Measurements from ENCODE around the gene FGF2. TPM values are rescaled to one million over a fixed set of nuclear protein-coding genes. Genes with fewer than 3 reads are reported as not detected.

Gene FGF2
- total and polyA plus RNA-seq, 5 experiments from 2014 or later, result not detected

GRCh38 chr4:122890147-122890795 is 63.6 kb downstream of the FGF2 start:
- POLR2A ChIA-PET, result no interaction called here
- peaks cover 0 to 10% (median 8%) of the 10 kb centered on the region in 3 donors for H3K36me3 Mint-ChIP-seq
- H3K4me3 Mint-ChIP-seq, result no peak overlapping the region
- DNase-seq (no peak), ATAC-seq (no peak)
- H3K27ac Mint-ChIP-seq, result no peak overlapping the region
- no peaks in the 10 kb centered on the region for H3K9me3 Mint-ChIP-seq
- no peaks in the 10 kb centered on the region for H3K27me3 Mint-ChIP-seq
- H3K4me1 Mint-ChIP-seq, result no peaks in the 10 kb centered on the region

DNA sequence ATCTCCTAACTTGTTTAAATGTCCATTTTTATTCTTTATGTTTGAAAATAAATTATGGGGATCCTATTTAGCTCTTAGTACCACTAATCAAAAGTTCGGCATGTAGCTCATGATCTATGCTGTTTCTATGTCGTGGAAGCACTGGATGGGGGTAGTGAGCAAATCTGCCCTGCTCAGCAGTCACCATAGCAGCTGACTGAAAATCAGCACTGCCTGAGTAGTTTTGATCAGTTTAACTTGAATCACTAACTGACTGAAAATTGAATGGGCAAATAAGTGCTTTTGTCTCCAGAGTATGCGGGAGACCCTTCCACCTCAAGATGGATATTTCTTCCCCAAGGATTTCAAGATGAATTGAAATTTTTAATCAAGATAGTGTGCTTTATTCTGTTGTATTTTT is 68.2 kb downstream of the FGF2 start:
- POLR2A ChIA-PET, result no interaction called here
- DNase-seq (no peak), ATAC-seq (no peak)
- no peak overlapping the region for H3K27ac Mint-ChIP-seq
- H3K27me3 Mint-ChIP-seq, result no peaks in the 10 kb centered on the region
- no peaks in the 10 kb centered on the region for H3K9me3 Mint-ChIP-seq
- H3K4me1 Mint-ChIP-seq, result no peaks in the 10 kb centered on the region
- peaks cover 0 to 11% (median 10%) of the 10 kb centered on the region in 3 donors for H3K36me3 Mint-ChIP-seq
- no peak overlapping the region for H3K4me3 Mint-ChIP-seq

DNA sequence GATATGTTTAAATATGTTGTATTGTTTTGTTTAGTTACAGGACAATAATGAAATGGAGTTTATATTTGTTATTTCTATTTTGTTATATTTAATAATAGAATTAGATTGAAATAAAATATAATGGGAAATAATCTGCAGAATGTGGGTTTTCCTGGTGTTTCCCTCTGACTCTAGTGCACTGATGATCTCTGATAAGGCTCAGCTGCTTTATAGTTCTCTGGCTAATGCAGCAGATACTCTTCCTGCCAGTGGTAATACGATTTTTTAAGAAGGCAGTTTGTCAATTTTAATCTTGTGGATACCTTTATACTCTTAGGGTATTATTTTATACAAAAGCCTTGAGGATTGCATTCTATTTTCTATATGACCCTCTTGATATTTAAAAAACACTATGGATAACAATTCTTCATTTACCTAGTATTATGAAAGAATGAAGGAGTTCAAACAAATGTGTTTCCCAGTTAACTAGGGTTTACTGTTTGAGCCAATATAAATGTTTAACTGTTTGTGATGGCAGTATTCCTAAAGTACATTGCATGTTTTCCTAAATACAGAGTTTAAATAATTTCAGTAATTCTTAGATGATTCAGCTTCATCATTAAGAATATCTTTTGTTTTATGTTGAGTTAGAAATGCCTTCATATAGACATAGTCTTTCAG is 68.8 kb downstream of the FGF2 start:
- Mint-ChIP-seq H3K4me3 (no peak overlapping the region), H3K36me3 (peaks cover 0 to 11% (median 10%) of the 10 kb centered on the region in 3 donors), H3K4me1 (no peaks in the 10 kb centered on the region), H3K27me3 (no peaks in the 10 kb centered on the region), H3K27ac (no peak overlapping the region), H3K9me3 (no peaks in the 10 kb centered on the region)
- ATAC-seq (no peak), DNase-seq (no peak)
- POLR2A ChIA-PET, result interaction anchor here (0.6 kb wide), 1 partner anchor 253 kb away, joined by 6 read pairs; no protein-coding TSS in a partner anchor

- no peak for DNase-seq
- POLR2A ChIA-PET, result interaction anchor here (0.6 kb wide), 1 partner anchor 252 kb away, joined by 6 read pairs; no protein-coding TSS in a partner anchor
- H3K36me3 Mint-ChIP-seq, result peaks cover 0 to 13% (median 11%) of the 10 kb centered on the region in 3 donors
- H3K27me3 Mint-ChIP-seq, result no peaks in the 10 kb centered on the region
- H3K27ac Mint-ChIP-seq, result no peak overlapping the region
- H3K9me3 Mint-ChIP-seq, result no peaks in the 10 kb centered on the region
- no peak for ATAC-seq
- no peak overlapping the region for H3K4me3 Mint-ChIP-seq
- no peaks in the 10 kb centered on the region for H3K4me1 Mint-ChIP-seq
These were observed 69.6 kb downstream of the FGF2 start for GRCh38 chr4:122896270-122896669.

- no peaks in the 10 kb centered on the region for H3K4me1 Mint-ChIP-seq
These were observed 71.9 kb downstream of the FGF2 start for GRCh38 chr4:122898370-122899150.

DNA sequence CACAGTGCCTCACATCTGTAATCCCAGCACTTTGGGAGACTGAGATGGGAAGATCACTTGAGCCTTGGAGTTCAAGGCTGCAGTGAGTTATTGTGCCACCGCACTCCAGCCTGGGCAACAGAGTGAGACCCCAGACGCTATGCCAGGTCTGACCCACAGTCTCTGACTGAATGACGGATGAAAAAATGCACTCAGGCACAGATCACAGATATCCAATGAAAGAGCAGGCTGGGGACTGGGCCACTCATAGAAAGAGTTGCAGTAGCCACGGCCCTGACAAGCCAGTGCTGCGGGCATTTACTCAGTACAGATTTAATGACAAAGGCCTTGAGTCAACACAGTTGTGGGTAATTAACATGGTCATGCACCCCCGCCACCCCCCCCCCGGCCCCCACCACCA is 73.1 kb downstream of the FGF2 start:
- ATAC-seq, result no peak
- Mint-ChIP-seq H3K9me3 (no peaks in the 10 kb centered on the region), H3K4me3 (no peak overlapping the region)

More at GRCh38 chr4:122898370-122899150, 71.9 kb downstream of the FGF2 start:
- DNase-seq (no peak), ATAC-seq (no peak)
- Mint-ChIP-seq H3K27me3 (no peaks in the 10 kb centered on the region), H3K27ac (no peak overlapping the region), H3K9me3 (no peaks in the 10 kb centered on the region), H3K36me3 (peaks cover 0 to 9% (median 5%) of the 10 kb centered on the region in 3 donors), H3K4me3 (no peak overlapping the region)
- POLR2A ChIA-PET, result no interaction called here

GRCh38 chr4:122900314-122900713 is 73.7 kb downstream of the FGF2 start:
- Mint-ChIP-seq H3K4me1 (no peaks in the 10 kb centered on the region), H3K9me3 (no peaks in the 10 kb centered on the region), H3K4me3 (no peak overlapping the region), H3K27me3 (no peaks in the 10 kb centered on the region), H3K36me3 (peaks cover 1 to 6% (median 6%) of the 10 kb centered on the region in 3 donors), H3K27ac (no peak overlapping the region)
- POLR2A ChIA-PET, result no interaction called here
- no peak for DNase-seq
- ATAC-seq, result no peak

More for the DNA sequence above, 73.1 kb downstream of the FGF2 start:
- Mint-ChIP-seq H3K27me3 (no peaks in the 10 kb centered on the region), H3K36me3 (peaks cover 0 to 6% (median 5%) of the 10 kb centered on the region in 3 donors), H3K27ac (no peak overlapping the region), H3K4me1 (no peaks in the 10 kb centered on the region)
- POLR2A ChIA-PET, result no interaction called here
- no peak for DNase-seq

- no peaks in the 10 kb centered on the region for H3K27me3 Mint-ChIP-seq
- no peaks in the 10 kb centered on the region for H3K4me1 Mint-ChIP-seq
- H3K9me3 Mint-ChIP-seq, result no peaks in the 10 kb centered on the region
- ATAC-seq, result no peak
- no peak overlapping the region for H3K27ac Mint-ChIP-seq
- no peak overlapping the region for H3K4me3 Mint-ChIP-seq
- peaks cover 3 to 9% (median 4%) of the 10 kb centered on the region in 3 donors for H3K36me3 Mint-ChIP-seq
- DNase-seq, result no peak
- POLR2A ChIA-PET, result no interaction called here
These were observed 74.8 kb downstream of the FGF2 start for GRCh38 chr4:122901247-122902010.

DNA sequence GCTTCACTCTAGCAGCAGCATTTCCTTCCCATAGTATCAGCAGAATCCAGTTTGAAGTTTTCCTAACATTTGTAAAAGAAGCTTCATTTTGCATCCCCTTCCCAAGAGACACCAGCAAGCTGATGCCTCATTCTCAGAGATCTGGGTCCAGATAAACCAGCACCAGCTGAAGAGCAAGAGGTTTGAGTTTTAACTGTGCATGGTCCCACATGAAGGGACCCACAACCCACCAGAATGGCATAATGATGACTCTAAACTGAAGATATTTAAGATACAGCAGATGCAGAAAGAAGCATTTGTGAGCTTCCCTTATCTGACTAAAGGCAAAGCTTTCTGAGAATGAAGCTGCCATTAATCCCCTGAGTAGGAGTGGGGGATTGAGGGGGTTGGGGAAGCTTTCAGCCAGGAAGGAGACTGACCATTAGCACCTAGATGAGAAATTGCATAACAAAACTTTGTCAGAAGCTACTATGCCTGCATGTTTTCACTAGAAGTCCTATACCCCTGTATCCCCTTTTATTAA is 77.2 kb downstream of the FGF2 start:
- POLR2A ChIA-PET, result no interaction called here
- H3K36me3 Mint-ChIP-seq, result peaks cover 2 to 9% (median 3%) of the 10 kb centered on the region in 3 donors
- no peaks in the 10 kb centered on the region for H3K4me1 Mint-ChIP-seq
- no peak overlapping the region for H3K4me3 Mint-ChIP-seq
- no peaks in the 10 kb centered on the region for H3K9me3 Mint-ChIP-seq
- H3K27ac Mint-ChIP-seq, result peak overlapping the region in 1 of 10 donors; percentile 15
- ATAC-seq (no peak), DNase-seq (no peak)
- no peaks in the 10 kb centered on the region for H3K27me3 Mint-ChIP-seq

GRCh38 chr4:122906859-122907305 is 80.3 kb downstream of the FGF2 start:
- H3K27me3 Mint-ChIP-seq, result no peaks in the 10 kb centered on the region
- no peaks in the 10 kb centered on the region for H3K9me3 Mint-ChIP-seq
- peaks cover 2 to 10% (median 3%) of the 10 kb centered on the region in 3 donors for H3K36me3 Mint-ChIP-seq
- ATAC-seq (no peak), DNase-seq (no peak)
- POLR2A ChIA-PET, result no interaction called here
- no peaks in the 10 kb centered on the region for H3K4me1 Mint-ChIP-seq
- no peak overlapping the region for H3K27ac Mint-ChIP-seq
- H3K4me3 Mint-ChIP-seq, result no peak overlapping the region

DNA sequence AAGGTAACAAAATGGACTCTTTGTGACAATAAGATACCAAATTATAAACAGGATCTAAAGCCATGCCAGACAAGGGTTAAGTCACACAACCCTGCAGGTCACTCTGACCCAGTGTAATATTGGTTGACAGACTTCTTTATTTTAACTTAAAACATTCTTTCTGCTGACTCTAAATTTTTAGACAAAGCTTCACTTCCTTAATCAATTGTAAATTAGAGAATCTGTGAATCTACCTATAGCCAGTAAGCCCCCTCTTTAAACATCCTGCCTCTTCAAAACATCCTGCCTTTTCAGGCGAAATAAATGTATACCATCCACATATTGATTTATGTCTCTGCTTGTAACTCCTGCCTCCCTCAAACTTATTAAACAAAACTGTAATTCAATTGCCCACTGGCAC is 81.6 kb downstream of the FGF2 start:
- POLR2A ChIA-PET, result no interaction called here
- Mint-ChIP-seq H3K4me1 (no peaks in the 10 kb centered on the region), H3K27me3 (no peaks in the 10 kb centered on the region), H3K27ac (no peak overlapping the region), H3K36me3 (peaks cover 0 to 10% (median 3%) of the 10 kb centered on the region in 3 donors), H3K4me3 (no peak overlapping the region), H3K9me3 (no peaks in the 10 kb centered on the region)
- no peak for DNase-seq
- no peak for ATAC-seq

- H3K27ac Mint-ChIP-seq, result no peak overlapping the region
- no peaks in the 10 kb centered on the region for H3K27me3 Mint-ChIP-seq
- POLR2A ChIA-PET, result no interaction called here
- ATAC-seq, result no peak
- H3K4me1 Mint-ChIP-seq, result no peaks in the 10 kb centered on the region
- no peak for DNase-seq
- peaks cover 0 to 10% (median 3%) of the 10 kb centered on the region in 3 donors for H3K36me3 Mint-ChIP-seq
- no peak overlapping the region for H3K4me3 Mint-ChIP-seq
- H3K9me3 Mint-ChIP-seq, result no peaks in the 10 kb centered on the region
These were observed 83.1 kb downstream of the FGF2 start for GRCh38 chr4:122909683-122910082.
